Esophagus muscularis mucosa (tissue), 4 donors: ENCODE data around the gene EHHADH. TPM values are rescaled to one million over a fixed set of nuclear protein-coding genes. Genes with fewer than 3 reads are reported as not detected.
A peak's percentile ranks its signal among the peaks of the same experiment; 100 is the strongest.

ENCODE experiments used
- DNase-seq: peaks from one replicate; pipeline ENCODE4 v3.0.0-alpha.2; 2017; ENCODE audit errors: extremely low spot score
- H3K27ac ChIP-seq, 4 donors: fragments of 200-600 bp; sonication (generic); replicated peaks in 1 of 4; 1 replicate in 3 of 4; 2 replicates in 1 of 4; pipeline ENCODE4 v1.5.1; 2016 to 2019; ENCODE audit warnings: mild to moderate bottlenecking in 1 of 4
- H3K27me3 ChIP-seq, 4 donors: fragments of 200-600 bp; sonication (generic); one replicate each; pipeline versions ENCODE4 v1.5.1 to v1.6.0; 2016 to 2019
- H3K36me3 ChIP-seq, 4 donors: fragments of 200-600 bp; sonication (generic); one replicate each; pipeline ENCODE4 v1.5.1; 2016 to 2019
- H3K4me1 ChIP-seq, 4 donors: fragments of 200-600 bp; sonication (generic); one replicate each; pipeline ENCODE4 v1.5.1; 2016 to 2019
- H3K4me3 ChIP-seq, 4 donors: fragments of 200-600 bp; sonication (generic); 1 replicate in 2 of 4; 2 replicates in 2 of 4; pipeline ENCODE4 v1.5.1; 2016 to 2019; ENCODE audit warnings: mild to moderate bottlenecking in 4 of 4, moderate library complexity in 1 of 4
- H3K9me3 ChIP-seq, 4 donors: fragments of 200-600 bp; sonication (generic); 1 replicate in 3 of 4; 2 replicates in 1 of 4; pipeline ENCODE4 v1.5.1; 2016 to 2019
- EP300 ChIP-seq: sonication (generic); formaldehyde crosslinking; IDR thresholded peaks from one replicate; pipeline ENCODE4 v1.6.1; 2017; ENCODE audit warnings: antibody characterized with exemption
- POLR2A ChIP-seq: fragments of 450-650 bp; IDR thresholded peaks from one replicate; pipeline ENCODE4 v1.6.1; 2017; ENCODE audit warnings: antibody characterized with exemption, moderate library complexity, mild to moderate bottlenecking, low read depth
- POLR2AphosphoS5 ChIP-seq, 2 donors: sonication (generic); formaldehyde crosslinking; IDR thresholded peaks; one replicate each; pipeline ENCODE4 v1.6.1; 2017; ENCODE audit warnings: antibody characterized with exemption in 2 of 2
- WGBS: methylation state at CpG from one replicate; pipeline ENCODE4 v1.1.5; 2018; 5-methylcytosine and 5-hydroxymethylcytosine counted together
- intact Hi-C: fragments of 100-400 bp; cut with DNase I; formaldehyde crosslinking; loops from one replicate; pipeline ENCODE4 v1.15.1; 2023
- total RNA-seq, 4 donors: library from RNA; depleted of rRNA; stranded (reverse); fragments of >200 nt; gene quantifications; one replicate each; pipeline versions ENCODE4 v1.1.0 to v1.2.1, GENCODE V29; 2016
- TF ChIP-seq, protein P1 (sequence below), 3 experiments: fragments of 200-600 bp in 2 of 3; fragments of 450-650 bp in 1 of 3; sonication (generic) in 2 of 3; IDR thresholded peaks; one replicate each; pipeline ENCODE4 v1.5.1; 2017 to 2019; ENCODE audit warnings: antibody characterized with exemption in 3 of 3, mild to moderate bottlenecking in 2 of 3, moderate library complexity in 1 of 3

Gene EHHADH
- total RNA-seq, 4 donors from 2014 or later, result 2.1 to 4.7 (median 3.8) TPM

DNA sequence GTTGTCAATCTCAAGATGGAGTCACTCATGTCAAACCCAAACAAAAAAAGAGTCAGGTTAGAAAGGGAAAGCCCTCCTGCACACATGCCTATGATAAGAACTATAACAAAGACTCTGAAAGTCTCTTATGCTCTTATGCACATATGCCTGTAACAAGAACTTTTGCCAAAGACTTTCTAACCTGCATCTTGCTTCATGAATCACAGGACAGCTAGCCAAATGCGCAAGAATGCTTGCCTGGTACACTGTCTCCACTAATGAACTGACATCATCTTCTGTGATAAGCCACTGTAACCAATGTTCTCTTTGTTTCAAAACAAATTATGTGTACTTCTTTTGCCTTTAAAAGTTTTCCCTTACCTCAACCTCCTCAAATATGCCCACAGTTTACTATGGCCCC, 18.2 kb upstream of the EHHADH start:
- 86% methylated on average over 1 of the region's 1 CpG for WGBS

DNA sequence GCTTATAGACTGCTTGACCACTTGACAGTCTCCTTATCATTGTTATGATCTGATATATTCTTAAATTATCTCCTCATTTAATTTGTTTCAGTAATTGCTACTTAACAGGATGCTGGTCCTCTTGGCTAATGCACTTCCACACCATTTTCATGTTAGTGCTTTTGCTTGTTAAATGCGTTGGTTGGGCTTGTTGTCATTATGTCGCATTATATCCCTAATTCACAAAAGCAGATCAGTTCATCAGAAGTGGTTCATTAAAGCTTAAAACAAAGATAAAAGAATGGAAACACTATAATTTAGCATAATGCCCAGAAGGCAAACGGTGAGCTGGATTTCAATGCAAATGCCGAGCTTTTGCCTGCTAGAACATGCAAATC, 17.1 kb upstream of the EHHADH start:
- no peaks in the 10 kb centered on the region for H3K36me3 ChIP-seq
- no peak overlapping the region for H3K27ac ChIP-seq
- no peaks in the 10 kb centered on the region for H3K9me3 ChIP-seq
- no peaks in the 10 kb centered on the region for H3K4me1 ChIP-seq
- TF ChIP-seq POLR2A (no peak), POLR2AphosphoS5 (IDR thresholded peaks at IDR 0.05) (no peak), EP300 (no peak)
- TF ChIP-seq, protein P1, sequence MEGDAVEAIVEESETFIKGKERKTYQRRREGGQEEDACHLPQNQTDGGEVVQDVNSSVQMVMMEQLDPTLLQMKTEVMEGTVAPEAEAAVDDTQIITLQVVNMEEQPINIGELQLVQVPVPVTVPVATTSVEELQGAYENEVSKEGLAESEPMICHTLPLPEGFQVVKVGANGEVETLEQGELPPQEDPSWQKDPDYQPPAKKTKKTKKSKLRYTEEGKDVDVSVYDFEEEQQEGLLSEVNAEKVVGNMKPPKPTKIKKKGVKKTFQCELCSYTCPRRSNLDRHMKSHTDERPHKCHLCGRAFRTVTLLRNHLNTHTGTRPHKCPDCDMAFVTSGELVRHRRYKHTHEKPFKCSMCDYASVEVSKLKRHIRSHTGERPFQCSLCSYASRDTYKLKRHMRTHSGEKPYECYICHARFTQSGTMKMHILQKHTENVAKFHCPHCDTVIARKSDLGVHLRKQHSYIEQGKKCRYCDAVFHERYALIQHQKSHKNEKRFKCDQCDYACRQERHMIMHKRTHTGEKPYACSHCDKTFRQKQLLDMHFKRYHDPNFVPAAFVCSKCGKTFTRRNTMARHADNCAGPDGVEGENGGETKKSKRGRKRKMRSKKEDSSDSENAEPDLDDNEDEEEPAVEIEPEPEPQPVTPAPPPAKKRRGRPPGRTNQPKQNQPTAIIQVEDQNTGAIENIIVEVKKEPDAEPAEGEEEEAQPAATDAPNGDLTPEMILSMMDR (IDR thresholded peaks at IDR 0.05), result no peak
- peaks cover 0 to 64% (median 0%) of the 10 kb centered on the region in 4 donors for H3K27me3 ChIP-seq
- 84% methylated on average over 4 of the region's 4 CpGs for WGBS
- intact Hi-C loops, result no loop called here
- H3K4me3 ChIP-seq, result no peak overlapping the region
- no peak for DNase-seq

More for the DNA sequence above, 18.2 kb upstream of the EHHADH start:
- Histone ChIP-seq H3K4me3 (no peak overlapping the region), H3K27me3 (peaks cover 0 to 70% (median 3%) of the 10 kb centered on the region in 4 donors), H3K27ac (no peak overlapping the region), H3K36me3 (no peaks in the 10 kb centered on the region), H3K9me3 (no peaks in the 10 kb centered on the region), H3K4me1 (no peaks in the 10 kb centered on the region)
- intact Hi-C loops, result no loop called here
- TF ChIP-seq POLR2A, result no peak
- TF ChIP-seq, protein P1 (IDR thresholded peaks at IDR 0.05), result no peak
- TF ChIP-seq EP300, result no peak
- no peak for TF ChIP-seq POLR2AphosphoS5 (IDR thresholded peaks at IDR 0.05)
- no peak for DNase-seq

DNA sequence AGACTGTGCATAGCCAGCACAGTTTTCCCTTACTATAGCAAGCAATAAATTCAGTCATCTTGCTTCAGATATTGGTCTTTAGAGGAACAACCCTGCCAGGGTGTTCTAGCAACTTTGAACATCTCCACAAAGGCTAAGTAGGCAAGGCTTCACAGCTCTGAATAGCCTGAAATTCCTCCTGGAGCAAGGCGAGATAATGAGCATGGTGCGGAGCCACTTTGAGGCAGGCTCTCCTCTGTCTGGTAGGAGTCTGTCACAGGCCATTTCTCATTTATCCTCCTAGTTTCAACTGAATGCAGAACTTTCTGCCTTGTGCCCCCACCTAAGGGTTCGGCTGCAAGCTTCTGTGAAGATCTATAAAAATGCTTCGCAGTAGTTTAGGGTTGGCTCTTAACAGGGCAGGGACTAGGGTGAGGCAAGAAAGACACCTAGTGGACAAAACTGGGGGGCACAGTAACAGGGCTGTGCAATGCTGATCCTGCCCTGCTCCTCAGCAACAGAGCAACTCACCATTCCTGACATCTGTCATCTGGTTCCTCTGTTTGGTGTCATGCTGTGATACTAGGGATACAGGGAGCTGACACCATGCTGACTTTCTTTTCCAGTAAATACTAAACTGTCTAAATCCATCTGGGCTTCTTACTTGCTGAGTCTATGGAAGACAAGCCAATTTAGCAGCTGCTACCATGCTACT, 16.6 kb upstream of the EHHADH start:
- no peaks in the 10 kb centered on the region for H3K36me3 ChIP-seq
- H3K4me1 ChIP-seq, result no peaks in the 10 kb centered on the region
- TF ChIP-seq, protein P1 (IDR thresholded peaks at IDR 0.05), result peak in 1 of 3 experiments; percentile 9
- TF ChIP-seq POLR2A (no peak), POLR2AphosphoS5 (IDR thresholded peaks at IDR 0.05) (no peak)
- H3K27me3 ChIP-seq, result peaks cover 0 to 60% (median 0%) of the 10 kb centered on the region in 4 donors
- H3K27ac ChIP-seq, result no peak overlapping the region
- WGBS, result 71% methylated on average over 4 of the region's 4 CpGs
- DNase-seq, result no peak
- no peak overlapping the region for H3K4me3 ChIP-seq
- intact Hi-C loops, result no loop called here
- H3K9me3 ChIP-seq, result no peaks in the 10 kb centered on the region

DNA sequence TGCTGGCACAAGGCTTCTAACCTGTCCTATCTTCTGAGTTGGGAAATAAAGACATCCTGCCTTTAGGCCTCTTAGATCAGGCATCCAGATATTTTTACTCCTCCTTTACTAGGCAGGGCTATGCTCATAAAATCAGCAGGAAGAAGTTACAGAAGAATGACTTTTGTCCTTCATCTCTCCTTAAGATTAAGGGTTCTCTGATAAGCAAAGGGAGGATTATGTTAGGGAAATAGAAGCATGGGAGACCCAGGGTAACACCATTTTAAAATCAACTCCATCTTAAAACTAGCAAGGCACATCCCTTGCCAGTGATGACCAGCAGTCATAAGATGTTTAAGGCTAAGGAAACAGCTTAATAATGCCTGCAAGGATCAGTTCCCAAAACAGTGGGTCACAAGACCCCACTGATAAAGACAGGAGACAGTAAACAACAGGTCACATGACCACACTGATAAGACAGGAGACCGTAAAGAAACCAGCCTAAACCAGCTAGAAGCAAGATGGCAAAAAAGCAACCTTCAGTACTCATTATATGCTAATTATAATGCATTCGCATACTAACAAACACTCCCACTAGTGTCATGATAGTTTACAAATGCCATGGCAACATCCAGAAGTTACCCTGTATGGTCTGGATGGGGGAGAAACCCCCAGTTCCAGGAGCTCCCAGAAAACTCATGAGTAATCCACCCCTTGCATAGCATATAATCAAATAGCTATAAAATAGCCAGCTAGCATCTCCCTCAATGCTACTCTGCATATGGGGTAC, 14.5 kb upstream of the EHHADH start:
- no peaks in the 10 kb centered on the region for H3K4me1 ChIP-seq
- peaks cover 0 to 45% (median 0%) of the 10 kb centered on the region in 4 donors for H3K27me3 ChIP-seq
- H3K9me3 ChIP-seq, result no peaks in the 10 kb centered on the region
- TF ChIP-seq POLR2A, result no peak
- TF ChIP-seq POLR2AphosphoS5 (IDR thresholded peaks at IDR 0.05), result no peak
- TF ChIP-seq EP300, result no peak
- H3K4me3 ChIP-seq, result no peak overlapping the region
- no peak for DNase-seq
- intact Hi-C loops, result no loop called here
- WGBS, result 59% methylated on average over 2 of the region's 2 CpGs
- no peak overlapping the region for H3K27ac ChIP-seq
- no peaks in the 10 kb centered on the region for H3K36me3 ChIP-seq

DNA sequence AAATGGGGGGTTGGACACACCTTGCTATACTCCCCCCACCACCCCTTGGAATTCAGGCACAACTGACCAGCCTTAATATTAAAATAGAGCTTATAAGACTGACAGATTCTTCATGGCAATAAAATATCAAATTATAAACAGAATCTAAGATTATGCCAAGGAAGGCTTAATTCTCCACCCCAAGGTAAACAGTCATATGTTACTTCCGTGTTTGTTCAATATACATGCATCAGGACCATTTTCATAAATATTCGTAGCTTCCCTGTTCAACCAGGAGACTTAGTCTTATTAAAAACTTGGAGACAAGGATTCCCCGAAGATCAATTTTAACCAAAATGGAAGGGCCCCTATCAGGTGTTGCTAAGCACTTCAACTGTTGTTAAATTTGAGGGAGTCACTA, 13.3 kb upstream of the EHHADH start:
- Histone ChIP-seq H3K36me3 (no peaks in the 10 kb centered on the region), H3K9me3 (no peaks in the 10 kb centered on the region), H3K27ac (no peak overlapping the region), H3K27me3 (peaks cover 0 to 36% (median 0%) of the 10 kb centered on the region in 4 donors), H3K4me3 (no peak overlapping the region), H3K4me1 (no peaks in the 10 kb centered on the region)
- no peak for DNase-seq
- WGBS, result 92% methylated on average over 3 of the region's 3 CpGs
- TF ChIP-seq POLR2AphosphoS5 (IDR thresholded peaks at IDR 0.05) (no peak), POLR2A (no peak), EP300 (no peak)
- TF ChIP-seq, protein P1 (IDR thresholded peaks at IDR 0.05), result no peak
- intact Hi-C loops, result no loop called here
